ENCODE measurements around the gene SH2B3. TPM values are rescaled to one million over a fixed set of nuclear protein-coding genes. Genes with fewer than 3 reads are reported as not detected.

SH2B3 gene
- total and polyA plus RNA-seq, 2 donors (not counting 3 experiments of a cell fraction or from before 2014, with no cell fraction given), result 63.1 to 97.9 TPM

DNA sequence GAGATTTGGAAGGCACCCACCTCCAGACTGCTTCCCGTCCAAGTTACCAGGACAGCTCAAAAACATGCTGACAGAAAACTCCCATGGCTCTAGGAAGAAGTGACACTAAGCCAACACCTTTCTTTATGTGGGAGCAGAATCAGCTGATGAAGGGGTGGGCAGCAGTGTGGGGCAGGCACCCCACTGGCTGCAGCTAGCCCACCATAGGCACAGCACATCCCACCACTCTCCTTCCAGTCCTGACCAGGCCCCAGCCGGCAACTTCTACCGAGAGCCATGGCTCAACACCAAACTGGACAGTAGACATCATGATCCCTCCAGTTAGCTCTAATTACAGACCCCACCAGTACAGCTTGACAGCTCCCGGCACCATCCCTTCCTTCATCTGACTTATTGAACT is 45.0 kb downstream of the SH2B3 start:
- Histone ChIP-seq H3K9ac (replicated peaks; ENCODE audit: extremely low read depth, insufficient read depth, low read length) (no peak overlapping the region), H3K9me3 (replicated peaks; ENCODE audit: control insufficient read depth, insufficient read depth, low read length) (no peaks in the 10 kb centered on the region), H4K20me1 (replicated peaks; ENCODE audit: control insufficient read depth, extremely low read depth, insufficient read depth, low read length) (no peaks in the 10 kb centered on the region), H3K4me2 (ENCODE audit: insufficient read depth, low read length) (no peak overlapping the region), H3K9me1 (replicated peaks; ENCODE audit: control insufficient read depth, extremely low read depth, insufficient read depth, low read length) (no peaks in the 10 kb centered on the region), H3K4me1 (ENCODE audit: control insufficient read depth, extremely low read depth, insufficient read depth, low read length) (peaks cover 29% of the 10 kb centered on the region), H3K27me3 (ENCODE audit: control insufficient read depth in 2 of 2, insufficient read depth in 2 of 2, low read length in 2 of 2) (no peaks in the 10 kb centered on the region), H2AFZ (ENCODE audit: low read depth, low read length) (no peak overlapping the region), H3K36me3 (ENCODE audit: control insufficient read depth in 2 of 2, extremely low read depth in 1 of 2, insufficient read depth in 2 of 2, low read length in 2 of 2) (peaks cover 26 to 52% of the 10 kb centered on the region in 2 experiments), H3K4me3 (replicated peaks in 1 of 3; ENCODE audit: insufficient read depth in 1 of 3, low read depth in 1 of 3, low read length in 3 of 3) (no peak overlapping the region), H3K79me2 (ENCODE audit: control insufficient read depth, insufficient read depth, low read length) (peaks cover 29% of the 10 kb centered on the region), H3K27ac (ENCODE audit: insufficient read depth, low read depth, low read length) (no peak overlapping the region)
- intact Hi-C loops (cut with micrococcal nuclease) (loop anchor here (1.0 to 5.0 kb wide), 5 partner anchors 45 to 135 kb away; partner anchors contain the start of gene SH2B3), dilution Hi-C loops (cut with MboI; ENCODE audit: extremely low pct_ligation_motif_present, low sequenced_read_pairs) (no loop called here)
- BruUV-seq (replicated peaks), result TSS peak; percentile 9
- ChIA-PET POLR2A (interaction anchor here (0.6 to 1.2 kb wide), 2 partner anchors 38 to 54 kb away, joined by 3 read pairs; no protein-coding TSS in a partner anchor), CTCF (interaction anchor here (1.3 to 16.4 kb wide), 14 partner anchors 9 to 120 kb away, joined by 3 to 464 read pairs (median 26); partner anchors contain the start of genes PHETA1 and SH2B3)
- TF ChIP-seq GATA2 (IDR thresholded peaks at IDR 0.05; ENCODE audit: insufficient read depth, insufficient read length, low read depth, low read length) (no peak), FOS (IDR thresholded peaks at IDR 0.05; ENCODE audit: borderline replicate concordance, insufficient read depth, low read length) (no peak)
- FAIRE-seq, result no peak
- no peak for DNase-seq (ENCODE audit: low read depth, low spot score)

DNA sequence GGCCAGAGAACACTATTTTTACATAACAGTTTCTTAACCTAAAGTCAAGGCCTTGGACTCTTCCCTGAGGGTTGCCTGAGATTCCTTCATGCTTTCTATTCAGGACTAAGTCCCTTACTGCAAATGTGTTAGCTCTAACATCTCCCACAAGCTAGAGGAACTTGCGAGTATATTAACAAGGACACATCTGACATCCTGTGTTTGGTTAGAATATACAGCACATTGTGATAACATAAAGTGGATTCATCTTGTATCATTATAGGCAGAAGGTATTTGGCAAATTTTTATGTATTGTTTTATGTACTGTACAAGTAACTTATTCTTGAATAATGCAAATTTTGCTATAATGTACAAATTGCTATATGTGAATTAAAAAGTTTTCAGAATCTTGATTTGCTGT is 45.5 kb downstream of the SH2B3 start:
- dilution Hi-C loops (cut with MboI; ENCODE audit: extremely low pct_ligation_motif_present, low sequenced_read_pairs) (no loop called here), intact Hi-C loops (cut with micrococcal nuclease) (loop anchor here (1.0 to 5.0 kb wide), 5 partner anchors 46 to 136 kb away; partner anchors contain the start of gene SH2B3)
- peaks cover 30 to 58% of the 10 kb centered on the region in 2 experiments for H3K36me3 ChIP-seq (ENCODE audit: control insufficient read depth in 2 of 2, extremely low read depth in 1 of 2, insufficient read depth in 2 of 2, low read length in 2 of 2)
- no peak overlapping the region for H3K4me2 ChIP-seq (ENCODE audit: insufficient read depth, low read length)
- H3K4me1 ChIP-seq (ENCODE audit: control insufficient read depth, extremely low read depth, insufficient read depth, low read length), result peaks cover 23% of the 10 kb centered on the region
- TF ChIP-seq, protein P1, sequence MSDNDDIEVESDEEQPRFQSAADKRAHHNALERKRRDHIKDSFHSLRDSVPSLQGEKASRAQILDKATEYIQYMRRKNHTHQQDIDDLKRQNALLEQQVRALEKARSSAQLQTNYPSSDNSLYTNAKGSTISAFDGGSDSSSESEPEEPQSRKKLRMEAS (IDR thresholded peaks at IDR 0.05; ENCODE audit: insufficient read depth, insufficient read length), result no peak
- TF ChIP-seq FOS (IDR thresholded peaks at IDR 0.05; ENCODE audit: borderline replicate concordance, insufficient read depth, low read length) (no peak), POLR2AphosphoS5 (IDR thresholded peaks at IDR 0.05; ENCODE audit: insufficient read depth, low read depth, low read length) (no peak), GATA2 (IDR thresholded peaks at IDR 0.05; ENCODE audit: insufficient read depth, insufficient read length, low read depth, low read length) (no peak), JUN (IDR thresholded peaks at IDR 0.05; ENCODE audit: borderline replicate concordance, insufficient read depth, insufficient read length, low read depth) (no peak), MYC (IDR thresholded peaks at IDR 0.05; ENCODE audit: low read depth, low read length) (no peak), POLR2A (IDR thresholded peaks at IDR 0.05; ENCODE audit: low read depth, low read length) (no peak), EZH2 (IDR thresholded peaks at IDR 0.05; ENCODE audit: borderline replicate concordance, low read depth, low read length, severe bottlenecking) (no peak)
- TF ChIP-seq, protein P2, sequence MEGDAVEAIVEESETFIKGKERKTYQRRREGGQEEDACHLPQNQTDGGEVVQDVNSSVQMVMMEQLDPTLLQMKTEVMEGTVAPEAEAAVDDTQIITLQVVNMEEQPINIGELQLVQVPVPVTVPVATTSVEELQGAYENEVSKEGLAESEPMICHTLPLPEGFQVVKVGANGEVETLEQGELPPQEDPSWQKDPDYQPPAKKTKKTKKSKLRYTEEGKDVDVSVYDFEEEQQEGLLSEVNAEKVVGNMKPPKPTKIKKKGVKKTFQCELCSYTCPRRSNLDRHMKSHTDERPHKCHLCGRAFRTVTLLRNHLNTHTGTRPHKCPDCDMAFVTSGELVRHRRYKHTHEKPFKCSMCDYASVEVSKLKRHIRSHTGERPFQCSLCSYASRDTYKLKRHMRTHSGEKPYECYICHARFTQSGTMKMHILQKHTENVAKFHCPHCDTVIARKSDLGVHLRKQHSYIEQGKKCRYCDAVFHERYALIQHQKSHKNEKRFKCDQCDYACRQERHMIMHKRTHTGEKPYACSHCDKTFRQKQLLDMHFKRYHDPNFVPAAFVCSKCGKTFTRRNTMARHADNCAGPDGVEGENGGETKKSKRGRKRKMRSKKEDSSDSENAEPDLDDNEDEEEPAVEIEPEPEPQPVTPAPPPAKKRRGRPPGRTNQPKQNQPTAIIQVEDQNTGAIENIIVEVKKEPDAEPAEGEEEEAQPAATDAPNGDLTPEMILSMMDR (IDR thresholded peaks at IDR 0.05; ENCODE audit: extremely low read depth in 1 of 2, insufficient read depth in 1 of 2, low read depth in 1 of 2, low read length in 2 of 2), result no peak
- no peak overlapping the region for H3K9ac ChIP-seq (replicated peaks; ENCODE audit: extremely low read depth, insufficient read depth, low read length)
- no TSS peak for BruUV-seq (replicated peaks)
- H3K79me2 ChIP-seq (ENCODE audit: control insufficient read depth, insufficient read depth, low read length), result peaks cover 28% of the 10 kb centered on the region
- ChIA-PET CTCF (interaction anchor here (0.6 to 16.4 kb wide), 32 partner anchors 9 to 494 kb away, joined by 3 to 464 read pairs (median 8); partner anchors contain the start of genes PHETA1 and SH2B3), POLR2A (interaction anchor here (0.6 to 1.4 kb wide), 4 partner anchors 17 to 54 kb away, joined by 3 read pairs; no protein-coding TSS in a partner anchor)
- H3K4me3 ChIP-seq (replicated peaks in 1 of 3; ENCODE audit: insufficient read depth in 1 of 3, low read depth in 1 of 3, low read length in 3 of 3), result no peak overlapping the region
- no peak overlapping the region for H3K27ac ChIP-seq (ENCODE audit: insufficient read depth, low read depth, low read length)
- H3K9me3 ChIP-seq (replicated peaks; ENCODE audit: control insufficient read depth, insufficient read depth, low read length), result no peaks in the 10 kb centered on the region
- H4K20me1 ChIP-seq (replicated peaks; ENCODE audit: control insufficient read depth, extremely low read depth, insufficient read depth, low read length), result no peaks in the 10 kb centered on the region
- no peak overlapping the region for H2AFZ ChIP-seq (ENCODE audit: low read depth, low read length)
- FAIRE-seq (no peak), DNase-seq (ENCODE audit: low read depth, low spot score) (no peak)
- H3K27me3 ChIP-seq (ENCODE audit: control insufficient read depth in 2 of 2, insufficient read depth in 2 of 2, low read length in 2 of 2), result no peaks in the 10 kb centered on the region
- no peaks in the 10 kb centered on the region for H3K9me1 ChIP-seq (replicated peaks; ENCODE audit: control insufficient read depth, extremely low read depth, insufficient read depth, low read length)

Measured in endothelial cell of umbilical vein (primary cell).